Smooth muscle cell (in vitro differentiated cells): Measurements from ENCODE around the gene NSRP1. TPM values are rescaled to one million over a fixed set of nuclear protein-coding genes. Genes with fewer than 3 reads are reported as not detected.
"Not testable (repeated sequence)": the region's sequence is repeated elsewhere in the genome, so short reads cannot be mapped to it uniquely, and the experiment has no call there.

Experiments used
- DNase-seq: peaks from one replicate; lab custom pipeline; 2025; ENCODE audit not compliant: unreplicated experiment; lab: John Stamatoyannopoulos, UW
- H2AFZ ChIP-seq: fragments of 200-600 bp; sonication (generic); 2 replicates; pipeline ENCODE4 v1.6.0; 2016; ENCODE audit warnings: antibody characterized with exemption, low read depth, mild to moderate bottlenecking
- H3F3A ChIP-seq: fragments of 200-600 bp; sonication (generic); 2 replicates; pipeline ENCODE4 v1.6.0; 2017; ENCODE audit warnings: antibody characterized with exemption, low read depth
- H3K27ac ChIP-seq: fragments of 200-600 bp; sonication (generic); 2 replicates; pipeline ENCODE4 v1.5.1; 2016; ENCODE audit warnings: low read depth, mild to moderate bottlenecking
- H3K27me3 ChIP-seq: fragments of 200-600 bp; sonication (generic); 2 replicates; pipeline ENCODE4 v1.6.1; 2016; ENCODE audit warnings: low read depth, mild to moderate bottlenecking
- H3K36me3 ChIP-seq: fragments of 200-600 bp; sonication (generic); 2 replicates; pipeline ENCODE4 v1.5.1; 2016; ENCODE audit warnings: low read depth
- H3K4me1 ChIP-seq: fragments of 200-600 bp; sonication (generic); 2 replicates; pipeline ENCODE4 v1.5.1; 2016; ENCODE audit warnings: low read depth
- H3K4me2 ChIP-seq: fragments of 200-600 bp; sonication (generic); 2 replicates; pipeline ENCODE4 v1.6.0; 2016; ENCODE audit warnings: mild to moderate bottlenecking
- H3K4me3 ChIP-seq: fragments of 200-600 bp; sonication (generic); 2 replicates; pipeline ENCODE4 v1.5.1; 2016; ENCODE audit warnings: mild to moderate bottlenecking
- H3K79me2 ChIP-seq: fragments of 200-600 bp; sonication (generic); 2 replicates; pipeline ENCODE4 v1.6.0; 2016; ENCODE audit warnings: low read depth, mild to moderate bottlenecking
- H3K9ac ChIP-seq: fragments of 200-600 bp; sonication (generic); 2 replicates; pipeline ENCODE4 v1.6.0; 2016; ENCODE audit warnings: low read depth
- H3K9me3 ChIP-seq: fragments of 200-600 bp; sonication (generic); replicated peaks from 2 replicates; pipeline ENCODE4 v1.5.1; 2016; ENCODE audit warnings: low read depth
- H4K20me1 ChIP-seq: fragments of 200-600 bp; sonication (generic); 2 replicates; pipeline ENCODE4 v1.6.0; 2016; ENCODE audit warnings: low read depth
- WGBS: methylation state at CpG from one replicate; pipeline ENCODE4 v1.1.7; 2016; ENCODE audit warnings: low lambda C conversion rate; 5-methylcytosine and 5-hydroxymethylcytosine counted together
- polyA plus RNA-seq: library from polyadenylated mRNA; unstranded; fragments of >200 nt; fragmentation: Nextera tagmentation; extraction: Ambion mirVana; gene quantifications from 2 replicates; pipeline ENCODE4 v1.2.1, GENCODE V29; 2016
- total RNA-seq: library from RNA; depleted of rRNA; stranded (reverse); fragments of >200 nt; gene quantifications from 2 replicates; pipeline ENCODE4 v1.2.3, GENCODE V29; 2014
- TF ChIP-seq, protein P1 (sequence below): fragments of 200-600 bp; sonication (generic); IDR thresholded peaks from 2 replicates; pipeline ENCODE4 v1.5.1; 2017; ENCODE audit warnings: borderline replicate concordance, mild to moderate bottlenecking, antibody characterized with exemption; ENCODE audit not compliant: insufficient read depth, poor library complexity, severe bottlenecking

The NSRP1 gene
- total and polyA plus RNA-seq, 2 experiments from 2014 or later = 4.9 to 31.4 TPM

DNA sequence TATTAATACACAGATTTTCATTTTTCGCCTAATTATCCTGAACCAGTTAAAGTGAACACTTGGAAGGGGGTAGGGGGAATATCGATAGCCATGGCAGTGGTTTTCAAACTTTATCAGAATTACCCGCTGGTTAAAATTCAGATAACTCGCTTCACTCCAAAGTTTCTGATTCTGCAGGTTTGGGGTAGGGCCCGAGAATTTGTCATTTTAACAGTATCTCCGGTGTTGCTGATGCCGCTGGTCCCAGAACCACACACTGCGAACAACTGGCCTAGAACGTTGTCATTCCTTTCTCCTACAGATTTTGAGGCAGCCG, 313 bp upstream of the NSRP1 start:
- peak overlapping the region; percentile 99 for H3K9ac ChIP-seq
- H3K4me1 ChIP-seq = peaks cover 7% of the 10 kb centered on the region
- peak overlapping the region; percentile 90 for H3K4me2 ChIP-seq
- H3K36me3 ChIP-seq = no peaks in the 10 kb centered on the region
- TF ChIP-seq, protein P1, sequence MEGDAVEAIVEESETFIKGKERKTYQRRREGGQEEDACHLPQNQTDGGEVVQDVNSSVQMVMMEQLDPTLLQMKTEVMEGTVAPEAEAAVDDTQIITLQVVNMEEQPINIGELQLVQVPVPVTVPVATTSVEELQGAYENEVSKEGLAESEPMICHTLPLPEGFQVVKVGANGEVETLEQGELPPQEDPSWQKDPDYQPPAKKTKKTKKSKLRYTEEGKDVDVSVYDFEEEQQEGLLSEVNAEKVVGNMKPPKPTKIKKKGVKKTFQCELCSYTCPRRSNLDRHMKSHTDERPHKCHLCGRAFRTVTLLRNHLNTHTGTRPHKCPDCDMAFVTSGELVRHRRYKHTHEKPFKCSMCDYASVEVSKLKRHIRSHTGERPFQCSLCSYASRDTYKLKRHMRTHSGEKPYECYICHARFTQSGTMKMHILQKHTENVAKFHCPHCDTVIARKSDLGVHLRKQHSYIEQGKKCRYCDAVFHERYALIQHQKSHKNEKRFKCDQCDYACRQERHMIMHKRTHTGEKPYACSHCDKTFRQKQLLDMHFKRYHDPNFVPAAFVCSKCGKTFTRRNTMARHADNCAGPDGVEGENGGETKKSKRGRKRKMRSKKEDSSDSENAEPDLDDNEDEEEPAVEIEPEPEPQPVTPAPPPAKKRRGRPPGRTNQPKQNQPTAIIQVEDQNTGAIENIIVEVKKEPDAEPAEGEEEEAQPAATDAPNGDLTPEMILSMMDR = no peak
- no peaks in the 10 kb centered on the region for H3K27me3 ChIP-seq
- H3K9me3 ChIP-seq = no peaks in the 10 kb centered on the region
- DNase-seq = no peak
- peak overlapping the region; percentile 98 for H3K27ac ChIP-seq
- peak overlapping the region; percentile 98 for H2AFZ ChIP-seq
- H3F3A ChIP-seq = peaks cover 4% of the 10 kb centered on the region
- H4K20me1 ChIP-seq = peaks cover 21% of the 10 kb centered on the region
- 19% methylated on average over 10 of the region's 10 CpGs for WGBS
- peaks cover 46% of the 10 kb centered on the region for H3K79me2 ChIP-seq
- H3K4me3 ChIP-seq = peak overlapping the region; percentile 77

DNA sequence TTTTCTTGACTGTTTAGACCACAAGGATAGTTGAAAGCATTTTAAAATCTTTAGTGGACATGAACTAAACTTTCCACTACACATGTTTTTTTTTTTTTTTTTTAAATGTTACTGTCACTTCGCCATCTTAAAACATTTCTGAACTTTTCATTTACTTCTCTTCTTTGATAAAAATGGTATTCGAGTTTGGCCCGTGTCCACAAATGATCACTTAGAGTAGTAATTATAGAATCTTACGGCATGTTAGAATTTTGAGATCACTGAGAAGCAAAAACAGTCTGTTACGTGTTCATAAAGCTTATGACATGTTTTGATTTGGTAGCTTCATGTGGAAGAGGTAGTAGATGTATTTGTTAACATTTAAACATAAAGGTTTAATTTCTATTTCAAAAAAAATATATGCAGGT, 1.1 kb downstream of the NSRP1 start:
- peaks cover 4% of the 10 kb centered on the region for H3F3A ChIP-seq
- peaks cover 33% of the 10 kb centered on the region for H4K20me1 ChIP-seq
- TF ChIP-seq, protein P1 = no peak
- DNase-seq = no peak
- no peaks in the 10 kb centered on the region for H3K9me3 ChIP-seq
- WGBS = 71% methylated on average over 5 of the region's 5 CpGs
- H3K27me3 ChIP-seq = no peaks in the 10 kb centered on the region
- no peaks in the 10 kb centered on the region for H3K36me3 ChIP-seq
- H3K27ac ChIP-seq = peak overlapping the region; percentile 98
- H3K9ac ChIP-seq = peak overlapping the region; percentile 99
- peak overlapping the region; percentile 77 for H3K4me3 ChIP-seq
- H3K4me2 ChIP-seq = peak overlapping the region; percentile 90
- H2AFZ ChIP-seq = no peak overlapping the region
- H3K79me2 ChIP-seq = peaks cover 58% of the 10 kb centered on the region
- H3K4me1 ChIP-seq = peaks cover 7% of the 10 kb centered on the region

DNA sequence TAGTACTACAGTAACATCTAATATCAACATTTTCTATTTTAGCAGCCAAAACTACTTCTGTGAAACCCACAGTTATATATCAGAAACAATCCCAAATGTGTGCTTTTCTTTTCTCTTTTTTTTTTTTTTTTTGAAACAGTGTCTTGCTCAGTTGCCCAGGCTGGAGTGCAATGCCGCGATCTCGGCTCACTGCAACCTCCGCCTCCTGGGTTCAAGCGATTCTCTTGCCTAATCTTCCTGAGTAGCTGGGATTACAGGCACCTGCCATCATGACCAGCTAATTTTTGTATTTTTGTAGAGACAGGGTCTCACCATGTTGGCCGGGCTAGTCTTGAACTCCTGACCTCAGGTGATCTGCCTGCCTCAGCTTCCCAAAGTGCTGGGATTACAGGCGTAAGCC, 2.0 kb downstream of the NSRP1 start:
- DNase-seq, H3K9ac ChIP-seq, H3K9me3 ChIP-seq, H3K4me3 ChIP-seq, H3K27ac ChIP-seq, H3K36me3 ChIP-seq, H3F3A ChIP-seq, H2AFZ ChIP-seq, H3K27me3 ChIP-seq, H3K4me1 ChIP-seq: not testable (repeated sequence)
- H3K79me2 ChIP-seq = peaks cover 67% of the 10 kb centered on the region
- H4K20me1 ChIP-seq = peaks cover 43% of the 10 kb centered on the region
- peak overlapping the region; percentile 90 for H3K4me2 ChIP-seq
- 98% methylated on average over 7 of the region's 7 CpGs for WGBS

DNA sequence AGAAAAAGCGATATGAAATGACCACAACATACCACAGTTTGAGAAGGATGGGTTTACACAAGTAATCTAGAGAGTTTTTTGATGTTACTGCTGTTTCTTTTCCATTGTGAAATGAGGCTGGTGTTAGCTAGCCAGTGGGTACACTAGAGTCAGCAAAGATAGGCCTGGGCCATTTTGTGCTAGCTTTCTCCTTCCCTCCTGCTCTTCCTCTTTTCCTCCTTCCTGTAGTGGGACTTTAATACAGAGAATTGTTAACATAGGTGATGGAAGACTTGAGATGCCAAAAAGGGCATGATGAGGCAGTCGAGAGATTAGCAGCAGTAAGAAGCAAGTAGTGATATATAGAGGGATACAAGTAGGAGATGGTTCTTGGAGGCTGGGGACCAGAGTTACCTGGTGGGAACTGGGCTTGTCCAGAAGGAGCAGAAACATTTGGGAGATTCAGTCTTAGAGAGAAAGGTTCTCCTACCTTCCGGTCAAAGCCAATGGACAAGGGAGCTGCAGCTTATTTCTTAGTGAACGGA, 7.7 kb downstream of the NSRP1 start:
- Histone ChIP-seq H3K9ac (no peak overlapping the region), H4K20me1 (peaks cover 98% of the 10 kb centered on the region), H2AFZ (no peak overlapping the region), H3K36me3 (peaks cover 7% of the 10 kb centered on the region), H3K79me2 (peaks cover 97% of the 10 kb centered on the region), H3K27ac (no peak overlapping the region), H3F3A (no peaks in the 10 kb centered on the region), H3K4me2 (no peak overlapping the region), H3K27me3 (no peaks in the 10 kb centered on the region), H3K9me3 (no peaks in the 10 kb centered on the region), H3K4me1 (no peaks in the 10 kb centered on the region), H3K4me3 (no peak overlapping the region)
- no peak for DNase-seq
- 97% methylated on average over 4 of the region's 4 CpGs for WGBS
- TF ChIP-seq, protein P1 = no peak
